ENCODE data around the gene TMEM132C.

TMEM132C gene

DNA sequence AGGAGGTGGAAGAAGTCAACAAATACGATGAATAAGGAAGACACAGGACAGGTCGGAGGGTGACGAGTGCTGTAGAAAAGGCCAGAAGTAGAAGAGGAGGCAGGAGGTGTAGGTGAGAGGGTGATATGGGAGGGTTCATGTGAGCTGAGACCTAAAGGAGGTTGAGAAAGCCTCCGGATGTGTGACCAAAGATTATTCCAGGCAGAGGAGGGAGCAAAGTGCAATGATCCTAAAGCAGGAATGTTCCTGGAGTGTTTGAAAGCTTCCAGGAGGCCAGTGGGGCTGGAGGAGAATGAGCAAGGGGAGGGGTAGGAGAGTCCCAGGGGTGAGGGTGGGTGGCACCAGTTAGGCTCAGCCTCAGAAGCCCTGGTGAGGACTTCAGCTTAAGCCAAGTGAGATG, 340.0 kb downstream of the TMEM132C start:
- TF ChIP-seq, protein P1, sequence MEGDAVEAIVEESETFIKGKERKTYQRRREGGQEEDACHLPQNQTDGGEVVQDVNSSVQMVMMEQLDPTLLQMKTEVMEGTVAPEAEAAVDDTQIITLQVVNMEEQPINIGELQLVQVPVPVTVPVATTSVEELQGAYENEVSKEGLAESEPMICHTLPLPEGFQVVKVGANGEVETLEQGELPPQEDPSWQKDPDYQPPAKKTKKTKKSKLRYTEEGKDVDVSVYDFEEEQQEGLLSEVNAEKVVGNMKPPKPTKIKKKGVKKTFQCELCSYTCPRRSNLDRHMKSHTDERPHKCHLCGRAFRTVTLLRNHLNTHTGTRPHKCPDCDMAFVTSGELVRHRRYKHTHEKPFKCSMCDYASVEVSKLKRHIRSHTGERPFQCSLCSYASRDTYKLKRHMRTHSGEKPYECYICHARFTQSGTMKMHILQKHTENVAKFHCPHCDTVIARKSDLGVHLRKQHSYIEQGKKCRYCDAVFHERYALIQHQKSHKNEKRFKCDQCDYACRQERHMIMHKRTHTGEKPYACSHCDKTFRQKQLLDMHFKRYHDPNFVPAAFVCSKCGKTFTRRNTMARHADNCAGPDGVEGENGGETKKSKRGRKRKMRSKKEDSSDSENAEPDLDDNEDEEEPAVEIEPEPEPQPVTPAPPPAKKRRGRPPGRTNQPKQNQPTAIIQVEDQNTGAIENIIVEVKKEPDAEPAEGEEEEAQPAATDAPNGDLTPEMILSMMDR (conservative IDR thresholded peaks at IDR 0.05; ENCODE audit: low read depth, low read length), result no peak
- H3K4me3 ChIP-seq (ENCODE audit: low read depth, low read length), result no peak overlapping the region
- no peak for DNase-seq (ENCODE audit: low read depth)

DNA sequence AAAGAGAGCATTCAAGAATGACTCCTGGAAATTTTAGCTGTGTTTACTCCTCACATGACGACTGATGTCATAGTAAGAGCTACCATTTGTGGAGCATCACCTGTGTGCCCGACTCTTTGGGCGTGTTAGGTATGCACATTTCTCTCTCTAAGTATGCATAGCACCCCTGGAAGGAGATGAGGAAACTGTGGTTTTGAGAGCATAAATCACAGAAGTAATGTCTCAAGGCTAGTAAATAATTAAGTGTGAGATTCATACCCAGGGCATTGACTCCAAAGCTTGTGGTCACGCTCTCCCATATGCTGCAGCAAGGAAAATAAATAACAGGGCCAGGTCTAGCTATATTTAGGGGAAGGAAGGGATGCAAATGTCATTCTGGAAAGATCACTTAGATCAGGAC, 340.7 kb downstream of the TMEM132C start:
- TF ChIP-seq, protein P1 (conservative IDR thresholded peaks at IDR 0.05; ENCODE audit: low read depth, low read length), result no peak
- no peak overlapping the region for H3K4me3 ChIP-seq (ENCODE audit: low read depth, low read length)
- no peak for DNase-seq (ENCODE audit: low read depth)

DNA sequence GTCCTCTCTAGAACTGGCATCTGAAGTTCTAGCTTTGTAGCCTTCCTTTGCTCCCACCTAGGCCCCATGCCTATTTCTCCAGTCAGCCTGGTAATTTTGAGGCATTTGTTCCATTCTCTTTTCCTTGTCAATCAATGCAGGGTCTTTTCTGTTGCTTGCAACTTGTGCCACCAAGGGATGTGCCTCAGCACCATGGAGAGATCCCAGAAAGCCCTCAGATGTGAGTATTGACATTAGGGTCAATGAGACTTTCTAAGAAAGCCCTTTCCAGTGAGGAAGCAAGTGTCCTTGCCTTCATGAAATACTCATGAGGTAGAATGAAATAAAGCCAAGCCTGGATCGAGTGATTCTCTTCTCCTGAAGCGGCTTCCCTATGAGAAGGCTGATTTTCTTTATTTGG, 342.9 kb downstream of the TMEM132C start:
- TF ChIP-seq, protein P1 (conservative IDR thresholded peaks at IDR 0.05; ENCODE audit: low read depth, low read length), result no peak
- no peak for DNase-seq (ENCODE audit: low read depth)
- no peak overlapping the region for H3K4me3 ChIP-seq (ENCODE audit: low read depth, low read length)

DNA sequence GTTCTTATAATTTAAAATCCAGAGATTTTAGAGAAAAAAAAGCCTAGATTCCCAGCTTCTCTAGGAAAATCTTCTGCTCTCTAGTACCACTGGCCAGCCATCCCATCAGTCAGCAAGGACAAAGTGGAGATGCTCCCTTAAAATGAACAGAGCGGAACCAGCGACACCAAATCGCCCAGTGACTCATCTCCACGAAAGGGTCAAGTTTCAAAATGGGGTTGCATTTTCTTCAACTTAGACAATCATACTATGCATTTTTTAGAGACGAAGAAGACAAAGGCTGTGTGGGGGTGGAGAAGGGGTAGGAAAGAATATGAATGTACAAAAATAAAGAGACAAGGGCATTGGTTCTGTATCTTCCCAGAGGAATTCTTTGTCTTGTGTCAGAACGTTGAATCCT, 344.8 kb downstream of the TMEM132C start:
- H3K4me3 ChIP-seq (ENCODE audit: low read depth, low read length), result no peak overlapping the region
- DNase-seq (ENCODE audit: low read depth), result peak; percentile 23
- TF ChIP-seq, protein P1 (conservative IDR thresholded peaks at IDR 0.05; ENCODE audit: low read depth, low read length), result no peak

DNA sequence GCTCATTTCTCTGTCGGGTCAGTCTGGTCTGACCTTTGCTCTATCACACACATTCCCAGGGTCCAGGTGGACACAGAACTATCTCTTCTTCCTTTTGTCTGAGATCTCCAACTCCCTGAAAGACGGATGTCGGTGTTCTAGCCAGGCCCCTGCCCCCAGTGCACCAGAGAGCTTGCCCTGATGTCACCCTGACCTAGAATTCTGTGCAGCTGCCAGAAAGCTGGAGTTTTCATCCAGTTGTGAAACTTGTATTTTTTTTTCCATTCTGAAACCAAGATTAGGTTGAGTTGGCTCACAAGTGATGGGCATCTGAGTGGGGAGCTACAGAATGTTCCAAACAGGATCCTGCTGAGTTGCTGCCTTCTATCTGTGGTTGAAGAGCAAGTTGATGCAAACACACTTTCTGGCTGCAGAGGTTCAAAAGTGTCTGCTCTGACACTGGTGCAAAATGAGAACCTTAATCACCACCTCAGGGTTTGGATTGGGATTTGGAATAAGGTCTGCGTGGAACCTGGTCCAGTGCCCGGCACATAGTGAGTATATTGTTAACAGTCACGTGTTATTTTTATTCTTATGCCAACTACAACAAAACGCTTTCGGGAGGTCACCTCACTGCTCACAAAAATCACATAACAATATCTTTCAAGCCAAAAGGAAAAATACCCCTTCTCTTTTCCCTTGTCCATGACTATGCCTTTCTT, 345.3 kb downstream of the TMEM132C start:
- TF ChIP-seq, protein P1 (conservative IDR thresholded peaks at IDR 0.05; ENCODE audit: low read depth, low read length), result no peak

DNA sequence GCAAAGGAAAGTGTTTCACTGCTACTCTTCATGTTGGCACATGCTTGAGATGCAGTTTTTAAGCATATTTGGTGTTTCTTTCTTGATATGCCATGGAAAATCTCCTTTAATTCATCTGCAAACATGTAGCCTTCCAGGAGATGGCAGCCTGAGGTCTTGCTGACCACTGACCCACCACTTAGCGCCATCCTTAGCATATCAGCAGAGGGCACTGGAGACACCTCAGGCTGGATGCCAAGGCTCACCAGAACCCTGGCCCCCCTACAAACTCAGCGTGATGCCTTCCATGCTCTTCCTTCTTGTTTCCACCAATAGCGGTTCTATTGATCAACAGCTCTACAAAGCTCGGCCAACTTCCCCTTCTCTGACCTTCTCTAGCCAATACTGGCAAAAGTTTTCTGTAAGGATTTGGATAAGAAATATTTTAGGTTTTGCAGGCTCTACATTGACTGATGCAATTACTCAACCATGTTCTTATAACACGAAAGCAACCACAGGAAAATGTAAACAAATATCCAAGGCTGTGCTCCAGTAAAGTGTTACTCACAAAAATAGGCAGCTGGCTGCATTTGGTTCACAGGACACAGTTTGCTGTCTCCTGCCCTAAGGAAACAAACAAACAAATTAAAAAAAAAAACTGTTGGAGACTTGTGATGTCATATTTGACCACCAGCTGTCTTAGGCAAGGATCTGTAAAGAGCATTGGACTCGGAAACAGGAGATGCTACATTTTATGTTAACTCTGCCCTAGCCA, 347.0 kb downstream of the TMEM132C start:
- DNase-seq (ENCODE audit: low read depth), result peak; percentile 13
- TF ChIP-seq, protein P1 (conservative IDR thresholded peaks at IDR 0.05; ENCODE audit: low read depth, low read length), result no peak
- H3K4me3 ChIP-seq (ENCODE audit: low read depth, low read length), result no peak overlapping the region

More for the DNA sequence above, 345.3 kb downstream of the TMEM132C start:
- DNase-seq (ENCODE audit: low read depth), result peak; percentile 22
- no peak overlapping the region for H3K4me3 ChIP-seq (ENCODE audit: low read depth, low read length)
